Keratinocyte (primary cell): ENCODE results near the gene MAP3K3.

Experiments used
- EZH2 ChIP-seq: IDR thresholded peaks from one replicate; pipeline ENCODE4 v1.6.1; 2012; ENCODE audit warnings: inconsistent platforms, mild to moderate bottlenecking, low read length, moderate library complexity
- TF ChIP-seq, protein P1 (sequence below), 3 experiments: IDR thresholded peaks in 1 of 3; conservative IDR thresholded peaks in 1 of 3; optimal IDR thresholded peaks in 1 of 3; 2 replicates in 2 of 3; 3 replicates in 1 of 3; pipeline versions ENCODE3 to v1.5.1; 2011; ENCODE audit warnings: low read length in 3 of 3, mild to moderate bottlenecking in 3 of 3, moderate library complexity in 2 of 3, control low read depth in 1 of 3, inconsistent platforms in 1 of 3; ENCODE audit not compliant: insufficient read depth in 2 of 3; ENCODE audit errors: extremely low read depth in 1 of 3

DNA sequence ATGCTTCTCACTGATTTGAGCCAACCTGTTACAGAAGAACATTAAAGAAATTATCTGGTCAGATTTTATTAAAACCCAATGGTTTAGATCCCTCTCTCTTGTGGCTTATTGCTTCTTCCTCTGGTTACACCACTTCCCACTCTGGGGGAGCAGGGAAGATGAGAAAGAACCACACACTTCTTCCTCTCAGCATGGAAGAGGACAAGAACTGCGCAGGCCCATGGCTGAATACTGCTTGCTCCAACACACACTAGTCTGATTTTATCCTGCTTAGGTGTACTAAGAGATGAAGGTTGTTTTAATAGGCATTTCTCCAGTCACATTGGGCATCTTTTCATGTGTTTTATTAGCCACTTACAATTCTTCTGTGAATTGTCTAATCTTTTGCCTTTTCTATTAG lies 27.6 kb downstream of the MAP3K3 start:
- TF ChIP-seq, protein P1, sequence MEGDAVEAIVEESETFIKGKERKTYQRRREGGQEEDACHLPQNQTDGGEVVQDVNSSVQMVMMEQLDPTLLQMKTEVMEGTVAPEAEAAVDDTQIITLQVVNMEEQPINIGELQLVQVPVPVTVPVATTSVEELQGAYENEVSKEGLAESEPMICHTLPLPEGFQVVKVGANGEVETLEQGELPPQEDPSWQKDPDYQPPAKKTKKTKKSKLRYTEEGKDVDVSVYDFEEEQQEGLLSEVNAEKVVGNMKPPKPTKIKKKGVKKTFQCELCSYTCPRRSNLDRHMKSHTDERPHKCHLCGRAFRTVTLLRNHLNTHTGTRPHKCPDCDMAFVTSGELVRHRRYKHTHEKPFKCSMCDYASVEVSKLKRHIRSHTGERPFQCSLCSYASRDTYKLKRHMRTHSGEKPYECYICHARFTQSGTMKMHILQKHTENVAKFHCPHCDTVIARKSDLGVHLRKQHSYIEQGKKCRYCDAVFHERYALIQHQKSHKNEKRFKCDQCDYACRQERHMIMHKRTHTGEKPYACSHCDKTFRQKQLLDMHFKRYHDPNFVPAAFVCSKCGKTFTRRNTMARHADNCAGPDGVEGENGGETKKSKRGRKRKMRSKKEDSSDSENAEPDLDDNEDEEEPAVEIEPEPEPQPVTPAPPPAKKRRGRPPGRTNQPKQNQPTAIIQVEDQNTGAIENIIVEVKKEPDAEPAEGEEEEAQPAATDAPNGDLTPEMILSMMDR (optimal IDR thresholded peaks at IDR 0.05 in 1 of 3, IDR thresholded peaks at IDR 0.05 in 1 of 3, conservative IDR thresholded peaks at IDR 0.05 in 1 of 3; ENCODE audit: extremely low read depth in 1 of 3, insufficient read depth in 2 of 3, low read length in 3 of 3) = no peak
- TF ChIP-seq EZH2 = no peak
